Keratinocyte (primary cell): ENCODE data around the gene SLC22A1. TPM values are rescaled to one million over a fixed set of nuclear protein-coding genes. Genes with fewer than 3 reads are reported as not detected.
"Not testable (repeated sequence)": the region's sequence is repeated elsewhere in the genome, so short reads cannot be mapped to it uniquely, and the experiment has no call there.

ENCODE experiments used
- DNase-seq: peaks from one replicate; pipeline ENCODE4 v3.0.0-alpha.2; 2011; ENCODE audit warnings: low read depth, missing footprints, low spot score
- FAIRE-seq: peaks from 2 replicates; lab custom pipeline; 2011; peaks lifted over from hg19 to GRCh38; lab: Jason Lieb, UNC
- H2AFZ ChIP-seq: 2 replicates; pipeline ENCODE4 v1.6.0; 2012; ENCODE audit warnings: low read length, control low read depth, inconsistent platforms; ENCODE audit not compliant: control insufficient read depth
- H3K27ac ChIP-seq: 2 replicates; pipeline ENCODE4 v1.5.1; 2011; ENCODE audit warnings: low read length; ENCODE audit not compliant: control insufficient read depth, insufficient read depth
- H3K27me3 ChIP-seq: 3 replicates; pipeline ENCODE4 v1.6.0; 2011; ENCODE audit warnings: low read length; ENCODE audit not compliant: control insufficient read depth, insufficient read depth; ENCODE audit errors: extremely low read depth
- H3K36me3 ChIP-seq, 2 experiments: 2 replicates in 1 of 2; 3 replicates in 1 of 2; pipeline ENCODE4 v1.5.1; 2011; ENCODE audit warnings: low read length in 2 of 2, mild to moderate bottlenecking in 1 of 2; ENCODE audit not compliant: control insufficient read depth in 2 of 2, insufficient read depth in 2 of 2; ENCODE audit errors: extremely low read depth in 1 of 2
- H3K4me1 ChIP-seq: 3 replicates; pipeline ENCODE4 v1.5.1; 2011; ENCODE audit warnings: low read length; ENCODE audit not compliant: control insufficient read depth, insufficient read depth; ENCODE audit errors: extremely low read depth
- H3K4me2 ChIP-seq: 3 replicates; pipeline ENCODE4 v1.6.0; 2011; ENCODE audit warnings: low read depth, low read length; ENCODE audit not compliant: control insufficient read depth, insufficient read depth; ENCODE audit errors: extremely low read depth
- H3K4me3 ChIP-seq, 3 experiments: fragments of 200-600 bp in 1 of 3; sonication (generic) in 1 of 3; 2 replicates in 2 of 3; 3 replicates in 1 of 3; pipeline ENCODE4 v1.5.1; 2011 to 2016; ENCODE audit warnings: low read length in 3 of 3, mild to moderate bottlenecking in 3 of 3, control low read depth in 2 of 3, inconsistent platforms in 1 of 3, low read depth in 1 of 3, mixed read lengths in 1 of 3, mixed run types in 1 of 3, moderate library complexity in 1 of 3; ENCODE audit not compliant: control insufficient read depth in 2 of 3, insufficient read depth in 2 of 3; ENCODE audit errors: extremely low read depth in 1 of 3
- H3K79me2 ChIP-seq: 2 replicates; pipeline ENCODE4 v1.6.0; 2012; ENCODE audit warnings: low read length; ENCODE audit not compliant: control insufficient read depth, insufficient read depth
- H3K9ac ChIP-seq: 3 replicates; pipeline ENCODE4 v1.6.0; 2011; ENCODE audit warnings: low read length; ENCODE audit not compliant: control insufficient read depth, insufficient read depth; ENCODE audit errors: extremely low read depth
- H3K9me1 ChIP-seq: 3 replicates; pipeline ENCODE4 v1.6.0; 2011; ENCODE audit warnings: low read length; ENCODE audit not compliant: control insufficient read depth, insufficient read depth; ENCODE audit errors: extremely low read depth
- H3K9me3 ChIP-seq: 2 replicates; pipeline ENCODE4 v1.5.1; 2012; ENCODE audit warnings: low read depth, low read length; ENCODE audit not compliant: control insufficient read depth
- H4K20me1 ChIP-seq: 3 replicates; pipeline ENCODE4 v1.6.0; 2011; ENCODE audit warnings: low read length; ENCODE audit not compliant: control insufficient read depth, insufficient read depth; ENCODE audit errors: extremely low read depth
- CTCF ChIP-seq, 3 experiments: IDR thresholded peaks in 1 of 3; conservative IDR thresholded peaks in 1 of 3; optimal IDR thresholded peaks in 1 of 3; 2 replicates in 2 of 3; 3 replicates in 1 of 3; pipeline versions ENCODE3 to v1.5.1; 2011; ENCODE audit warnings: low read length in 3 of 3, mild to moderate bottlenecking in 3 of 3, moderate library complexity in 2 of 3, control low read depth in 1 of 3, inconsistent platforms in 1 of 3; ENCODE audit not compliant: insufficient read depth in 2 of 3; ENCODE audit errors: extremely low read depth in 1 of 3
- EZH2 ChIP-seq: IDR thresholded peaks from one replicate; pipeline ENCODE4 v1.6.1; 2012; ENCODE audit warnings: inconsistent platforms, mild to moderate bottlenecking, low read length, moderate library complexity
- dilution Hi-C: fragments of 300-500 bp; cut with MboI; formaldehyde crosslinking; loops from one replicate; pipeline ENCODE4 v1.7.0; 2020; ENCODE audit warnings: low sequenced_read_pairs; ENCODE audit not compliant: extremely low pct_ligation_motif_present
- polyA plus RNA-seq, 5 experiments: library from polyadenylated mRNA; depleted of rRNA in 3 of 5; stranded (reverse) in 3 of 5; stranded (forward) in 1 of 5; unstranded in 1 of 5; fragments of >200 nt; gene quantifications; 1 replicate in 1 of 5; 2 replicates in 3 of 5; 3 replicates in 1 of 5; pipeline versions ENCODE4 v1.2.1 to v1.2.3, GENCODE V29; 2011 to 2012; ENCODE audit warnings: missing spikeins in 2 of 5, low read depth in 1 of 5, low replicate concordance in 1 of 5

SLC22A1 gene
- polyA plus RNA-seq, 1 donor (not counting 4 experiments of a cell fraction or from before 2014, with no cell fraction given), result 0.76 TPM

- TF ChIP-seq EZH2 (no peak), CTCF (optimal IDR thresholded peaks at IDR 0.05 in 1 of 3, IDR thresholded peaks at IDR 0.05 in 1 of 3, conservative IDR thresholded peaks at IDR 0.05 in 1 of 3; ENCODE audit: extremely low read depth in 1 of 3, insufficient read depth in 2 of 3, low read length in 3 of 3) (no peak)
- H3K9ac ChIP-seq, result no peak overlapping the region
- no peaks in the 10 kb centered on the region for H4K20me1 ChIP-seq
- no peaks in the 10 kb centered on the region for H3K9me3 ChIP-seq
- H3K9me1 ChIP-seq, result no peaks in the 10 kb centered on the region
- H2AFZ ChIP-seq, result no peak overlapping the region
- H3K4me1 ChIP-seq, result no peaks in the 10 kb centered on the region
- H3K4me3 ChIP-seq, result no peak overlapping the region
- dilution Hi-C loops, result no loop called here
- H3K27ac ChIP-seq, result no peak overlapping the region
- no peaks in the 10 kb centered on the region for H3K79me2 ChIP-seq
- peaks cover 2 to 14% of the 10 kb centered on the region in 2 experiments for H3K36me3 ChIP-seq
- H3K27me3 ChIP-seq, result no peaks in the 10 kb centered on the region
- DNase-seq (no peak), FAIRE-seq (no peak)
- no peak overlapping the region for H3K4me2 ChIP-seq
These were observed 8.9 kb upstream of the SLC22A1 start for GRCh38 chr6:160112628-160113299.

DNA sequence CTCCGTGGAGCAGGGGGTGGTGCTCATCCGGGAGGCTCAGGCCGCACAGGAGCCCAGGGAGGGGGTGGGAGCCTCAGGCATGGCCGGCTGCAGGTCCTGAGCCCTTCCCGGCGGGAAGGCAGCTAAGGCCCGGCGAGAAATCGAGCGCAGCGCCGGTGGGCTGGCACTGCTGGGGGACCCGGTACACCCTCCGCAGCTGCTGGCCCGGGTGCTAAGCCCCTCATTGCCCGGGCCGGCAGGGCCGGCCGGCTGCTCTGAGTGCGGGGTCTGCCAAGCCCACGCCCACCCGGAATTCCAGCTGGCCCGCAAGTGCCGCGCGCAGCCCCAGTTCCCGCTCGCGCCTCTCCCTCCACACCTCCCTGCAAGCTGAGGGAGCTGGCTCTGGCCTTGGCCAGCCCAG lies 7.1 kb upstream of the SLC22A1 start:
- H3K9me1 ChIP-seq, H3K9me3 ChIP-seq, H3K79me2 ChIP-seq, H3K9ac ChIP-seq, dilution Hi-C loops, FAIRE-seq, H3K4me3 ChIP-seq, H3K27ac ChIP-seq, H3K4me1 ChIP-seq, H3K4me2 ChIP-seq, H2AFZ ChIP-seq, H4K20me1 ChIP-seq, H3K27me3 ChIP-seq, DNase-seq: not testable (repeated sequence)
- peaks cover 0 to 13% of the 10 kb centered on the region in 2 experiments for H3K36me3 ChIP-seq

- Histone ChIP-seq H3K4me2 (no peak overlapping the region), H2AFZ (no peak overlapping the region), H3K4me3 (no peak overlapping the region), H3K9me1 (no peaks in the 10 kb centered on the region), H3K9ac (no peak overlapping the region), H3K27me3 (no peaks in the 10 kb centered on the region), H3K79me2 (no peaks in the 10 kb centered on the region), H3K27ac (no peak overlapping the region), H3K4me1 (no peaks in the 10 kb centered on the region), H4K20me1 (no peaks in the 10 kb centered on the region), H3K9me3 (no peaks in the 10 kb centered on the region), H3K36me3 (peaks cover 0 to 12% of the 10 kb centered on the region in 2 experiments)
- no peak for DNase-seq
- dilution Hi-C loops, result no loop called here
- no peak for TF ChIP-seq EZH2
- FAIRE-seq, result no peak
These were observed 6.2 kb upstream of the SLC22A1 start for GRCh38 chr6:160115421-160115820.
